DOHH2 (cell line): ENCODE data around the gene ROR2.

Experiments
- EZH2phosphoT487 ChIP-seq: fragments of 200-600 bp; sonication (generic); IDR thresholded peaks from 2 replicates; pipeline ENCODE4 v1.6.1; 2017; ENCODE audit warnings: borderline replicate concordance, mild to moderate bottlenecking, antibody characterized with exemption, low read length, moderate library complexity, mixed read lengths
- TF ChIP-seq, protein P1 (sequence below): fragments of 200-600 bp; sonication (generic); IDR thresholded peaks from one replicate; pipeline ENCODE4 v1.5.1; 2014; ENCODE audit warnings: antibody characterized with exemption, mild to moderate bottlenecking, low read depth, low read length; ENCODE audit not compliant: poor library complexity, severe bottlenecking

DNA sequence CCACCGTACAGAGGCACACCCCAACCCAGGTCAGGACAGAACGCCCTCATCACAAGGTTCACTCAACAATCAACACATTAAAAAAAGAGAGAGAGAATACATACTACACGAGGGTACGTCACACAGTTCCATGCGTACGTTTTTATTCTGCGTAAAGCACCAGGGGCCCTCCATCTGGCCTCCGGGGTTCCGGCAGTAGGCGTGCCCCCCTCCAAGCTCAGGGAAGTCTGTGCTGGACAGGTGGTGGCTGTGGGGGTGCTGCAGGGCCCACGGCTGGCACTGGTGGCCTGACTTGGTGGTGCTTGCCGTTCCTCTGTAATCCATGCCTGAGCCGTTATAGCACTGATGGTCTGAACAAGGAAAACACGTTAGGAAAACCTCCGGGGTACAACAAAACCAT, 219.2 kb downstream of the ROR2 start:
- TF ChIP-seq, protein P1, sequence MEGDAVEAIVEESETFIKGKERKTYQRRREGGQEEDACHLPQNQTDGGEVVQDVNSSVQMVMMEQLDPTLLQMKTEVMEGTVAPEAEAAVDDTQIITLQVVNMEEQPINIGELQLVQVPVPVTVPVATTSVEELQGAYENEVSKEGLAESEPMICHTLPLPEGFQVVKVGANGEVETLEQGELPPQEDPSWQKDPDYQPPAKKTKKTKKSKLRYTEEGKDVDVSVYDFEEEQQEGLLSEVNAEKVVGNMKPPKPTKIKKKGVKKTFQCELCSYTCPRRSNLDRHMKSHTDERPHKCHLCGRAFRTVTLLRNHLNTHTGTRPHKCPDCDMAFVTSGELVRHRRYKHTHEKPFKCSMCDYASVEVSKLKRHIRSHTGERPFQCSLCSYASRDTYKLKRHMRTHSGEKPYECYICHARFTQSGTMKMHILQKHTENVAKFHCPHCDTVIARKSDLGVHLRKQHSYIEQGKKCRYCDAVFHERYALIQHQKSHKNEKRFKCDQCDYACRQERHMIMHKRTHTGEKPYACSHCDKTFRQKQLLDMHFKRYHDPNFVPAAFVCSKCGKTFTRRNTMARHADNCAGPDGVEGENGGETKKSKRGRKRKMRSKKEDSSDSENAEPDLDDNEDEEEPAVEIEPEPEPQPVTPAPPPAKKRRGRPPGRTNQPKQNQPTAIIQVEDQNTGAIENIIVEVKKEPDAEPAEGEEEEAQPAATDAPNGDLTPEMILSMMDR, result no peak
- no peak for TF ChIP-seq EZH2phosphoT487
